ENCODE results near the gene PPP2R5C.
"Not testable (repeated sequence)": the region's sequence is repeated elsewhere in the genome, so short reads cannot be mapped to it uniquely, and the experiment has no call there.

PPP2R5C gene

GRCh38 chr14:101957406-101958234 lies 196.1 kb downstream of the PPP2R5C start:
- DNase-seq: no peak

- DNase-seq: no peak
Observed at GRCh38 chr14:101958418-101959180, 197.1 kb downstream of the PPP2R5C start.

DNA sequence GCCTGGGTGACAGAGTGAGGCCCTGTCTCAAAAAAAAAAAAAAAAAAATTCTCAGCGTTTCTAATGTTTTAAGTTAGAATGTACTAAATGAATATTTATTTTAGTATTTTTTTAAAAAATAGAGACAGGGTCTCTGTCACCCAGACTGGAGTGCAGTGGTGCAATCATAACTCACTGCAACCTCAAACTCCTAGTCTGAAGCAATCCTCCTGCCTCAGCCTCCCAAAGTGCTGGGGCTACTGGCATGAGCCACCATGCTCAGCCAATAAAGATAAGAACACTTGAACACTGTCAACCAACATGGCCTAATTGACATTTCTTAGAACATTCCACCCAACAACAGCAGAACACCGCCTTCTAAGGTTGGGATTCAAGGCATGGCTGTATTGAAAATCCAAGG lies 197.8 kb downstream of the PPP2R5C start:
- DNase-seq: no peak

DNA sequence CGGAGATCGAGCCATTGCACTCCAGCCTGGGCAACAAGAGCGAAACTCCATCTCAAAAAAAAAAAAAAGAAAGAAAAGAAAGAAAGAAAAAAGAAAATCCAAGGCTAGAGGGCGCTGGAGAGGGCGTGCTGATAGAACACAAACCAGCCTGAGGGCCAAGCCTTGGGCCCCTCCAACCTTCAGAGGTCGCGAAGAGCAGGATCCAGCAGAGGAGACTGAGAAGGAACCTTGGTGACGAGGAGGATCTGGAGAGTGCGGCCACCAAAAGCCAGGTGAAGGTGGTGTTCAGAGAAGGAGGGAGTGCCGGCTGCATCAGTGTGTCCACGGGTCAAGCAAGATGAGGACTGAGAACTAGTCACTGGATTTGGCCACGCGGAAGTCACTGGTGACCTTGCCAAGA lies 198.7 kb downstream of the PPP2R5C start:
- DNase-seq: peak; percentile 5

DNA sequence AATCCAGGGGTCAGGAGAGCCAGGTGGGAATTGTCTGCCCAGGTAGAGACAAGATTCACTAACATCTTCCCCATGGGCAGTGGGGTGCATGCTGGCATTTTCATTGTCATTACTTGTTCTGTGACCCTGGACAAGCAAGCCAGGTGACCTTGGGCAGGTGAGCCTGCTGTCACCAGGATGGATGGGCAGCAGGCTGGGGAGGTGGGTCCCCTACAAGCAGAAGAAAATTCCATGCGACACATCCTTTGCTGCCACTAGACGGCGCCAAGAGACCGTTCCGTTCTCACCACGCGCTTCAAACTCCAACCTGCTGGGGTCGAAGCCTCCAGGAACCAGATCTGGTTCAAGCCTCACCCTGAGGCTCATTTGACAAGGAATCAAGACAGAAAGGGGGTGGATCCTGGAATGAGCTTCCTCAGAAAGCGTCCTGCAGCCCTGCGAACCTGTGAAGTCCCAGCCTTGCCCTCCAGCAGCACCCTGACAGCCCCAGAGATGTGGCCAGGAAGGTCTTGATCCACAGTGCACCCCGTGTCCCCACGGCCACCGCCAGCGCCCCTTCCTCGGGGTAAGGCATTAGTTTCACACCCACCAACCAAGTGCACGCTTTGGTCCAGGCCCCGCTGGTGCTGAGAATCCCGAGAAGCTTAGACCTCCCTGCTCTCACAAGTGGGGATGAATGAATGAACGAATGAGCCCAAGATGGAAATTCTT lies 199.7 kb downstream of the PPP2R5C start:
- peak; percentile 60 for DNase-seq

DNA sequence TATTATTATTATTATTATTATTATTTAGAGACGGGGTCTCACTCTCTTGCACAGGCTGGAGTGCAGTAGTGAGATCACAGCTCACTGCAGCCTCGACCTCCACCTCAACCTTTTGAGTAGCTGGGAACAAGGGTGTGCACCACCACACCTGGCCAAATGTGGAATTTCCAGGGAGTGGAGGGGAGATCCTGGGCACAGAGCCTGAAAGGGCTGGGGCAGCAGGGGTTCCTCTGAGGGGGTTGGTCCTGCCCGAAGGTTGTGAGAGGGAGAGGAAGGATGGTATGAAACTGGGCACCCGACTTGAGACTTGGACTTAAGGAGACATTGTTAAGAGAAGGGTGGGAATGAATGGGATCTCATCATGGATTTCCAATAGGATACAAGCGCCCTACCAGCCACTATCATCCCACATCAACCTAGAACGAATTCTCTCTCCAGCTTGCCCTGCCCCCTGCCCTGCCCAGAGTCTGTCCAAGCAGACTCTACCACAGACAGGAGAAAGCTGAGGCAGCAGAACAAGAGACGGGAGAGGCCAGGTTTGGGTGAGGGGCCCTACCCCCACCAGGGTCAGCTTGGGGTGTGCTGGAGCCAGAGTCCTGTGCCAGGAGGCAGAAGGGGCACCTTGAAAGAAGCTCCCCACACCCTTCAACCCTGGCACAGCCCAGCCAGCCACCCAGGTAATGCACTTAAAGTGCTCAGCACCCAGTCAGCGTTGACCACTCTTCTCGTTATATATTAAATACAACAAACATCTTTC lies 200.4 kb downstream of the PPP2R5C start:
- no peak for DNase-seq

DNA sequence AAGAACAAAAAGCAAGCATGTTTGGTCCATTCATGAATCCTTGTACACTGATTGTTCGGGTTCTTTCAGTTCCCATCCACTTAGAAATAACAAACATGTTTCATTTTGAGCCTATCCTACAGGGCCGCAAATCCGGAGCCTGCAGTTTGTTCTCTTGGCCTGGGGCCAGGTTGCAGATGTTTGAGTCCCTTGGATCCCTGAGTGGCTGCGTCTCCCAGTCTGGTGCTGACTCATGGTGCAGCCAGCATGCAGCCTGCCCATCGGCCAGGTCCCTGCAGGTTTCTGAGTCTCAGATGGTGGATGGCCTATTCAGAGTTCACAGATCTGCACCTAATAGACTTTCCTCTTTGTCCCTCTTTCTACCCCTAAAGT lies 201.0 kb downstream of the PPP2R5C start:
- DNase-seq: no peak

GRCh38 chr14:101963052-101963451 lies 201.5 kb downstream of the PPP2R5C start:
- no peak for DNase-seq

GRCh38 chr14:101963656-101964296 lies 202.3 kb downstream of the PPP2R5C start:
- no peak for DNase-seq

DNA sequence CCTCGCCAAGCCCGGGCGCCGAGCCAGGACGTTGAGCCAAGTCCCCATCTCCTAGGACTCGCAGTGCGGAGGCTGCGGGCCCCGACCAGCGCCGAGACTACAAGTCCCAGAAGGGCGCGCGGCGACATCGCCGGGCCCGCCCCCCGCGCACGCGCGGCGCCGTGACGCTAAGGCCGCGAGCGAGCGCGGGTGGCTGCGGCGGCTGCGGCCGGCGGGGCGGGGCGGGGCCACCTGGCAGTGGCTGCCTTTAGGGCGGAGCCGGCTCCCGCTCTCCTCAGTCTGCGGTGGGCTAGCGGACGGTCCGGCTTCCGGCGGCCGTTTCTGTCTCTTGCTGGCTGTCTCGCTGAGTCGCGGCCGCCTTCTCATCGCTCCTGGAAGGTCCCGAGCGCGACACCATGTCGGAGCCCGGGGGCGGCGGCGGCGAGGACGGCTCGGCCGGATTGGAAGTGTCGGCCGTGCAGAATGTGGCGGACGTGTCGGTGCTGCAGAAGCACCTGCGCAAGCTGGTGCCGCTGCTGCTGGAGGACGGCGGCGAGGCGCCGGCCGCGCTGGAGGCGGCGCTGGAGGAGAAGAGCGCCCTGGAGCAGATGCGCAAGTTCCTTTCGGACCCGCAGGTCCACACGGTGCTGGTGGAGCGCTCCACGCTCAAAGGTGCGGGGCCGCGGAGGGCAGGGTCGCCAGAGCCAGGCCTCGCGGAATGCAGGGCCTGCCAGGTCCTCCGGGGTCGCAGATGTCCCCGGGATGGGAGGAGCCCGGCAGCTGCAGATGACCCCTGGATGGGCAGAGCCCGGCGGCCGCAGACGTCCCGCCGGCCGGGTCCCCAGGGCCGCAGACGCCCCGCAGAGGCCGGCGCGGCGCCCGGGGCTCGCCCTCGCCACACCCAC lies 203.0 kb downstream of the PPP2R5C start, which contains the start of gene DYNC1H1:
DYNC1H1 (plus strand) TSS at position 277 of the 884 bp plus-strand sequence; CDS start at position 396, 119 bp downstream.
- peak; percentile 77 for DNase-seq

GRCh38 chr14:101965181-101965544 lies 203.7 kb downstream of the PPP2R5C start:
- DNase-seq: peak; percentile 27

DNA sequence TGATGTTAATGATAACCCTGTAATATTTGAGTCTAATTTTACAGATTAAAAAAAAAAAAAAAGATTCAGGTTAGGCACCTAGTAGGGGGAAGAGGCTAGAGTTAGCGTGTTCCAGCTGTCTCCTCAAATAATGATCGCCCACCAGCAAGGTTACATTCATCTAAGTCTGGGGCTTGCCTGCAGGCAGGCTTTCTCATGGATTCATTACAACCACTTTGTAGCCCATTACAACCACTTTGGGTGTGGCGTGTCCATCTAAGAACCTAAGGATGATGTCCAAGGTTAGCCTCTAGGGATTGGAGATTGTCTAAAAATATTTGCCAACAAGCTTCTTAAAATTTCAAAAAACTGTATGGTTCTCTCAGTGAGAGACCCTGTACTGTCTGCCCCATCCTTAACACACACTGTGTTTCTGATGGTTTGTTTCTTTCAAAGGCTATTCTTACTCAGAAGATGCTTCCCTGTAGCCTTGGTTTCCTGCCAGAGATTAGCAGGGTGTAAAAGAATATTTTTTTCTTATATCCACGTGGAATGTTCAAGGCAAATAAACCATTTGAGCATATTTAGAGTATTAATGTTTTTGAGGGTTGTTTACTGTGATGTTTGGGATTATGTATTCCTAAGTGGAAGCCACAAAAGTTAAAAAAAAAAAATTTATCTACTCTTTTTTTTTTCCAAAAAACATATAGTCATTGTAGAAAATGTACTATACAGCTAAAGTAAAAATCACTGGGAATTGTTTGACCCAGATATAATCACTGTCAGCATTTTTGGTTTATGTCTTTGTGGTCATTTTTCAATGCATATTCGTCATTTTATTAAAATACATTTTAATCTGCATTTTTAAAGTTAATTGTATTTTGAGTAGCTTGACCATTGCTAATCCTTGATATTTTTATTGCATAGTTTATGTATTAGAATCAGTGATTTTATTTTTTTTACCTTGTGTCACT lies 204.5 kb downstream of the PPP2R5C start:
- no peak for DNase-seq

- no peak for DNase-seq
Observed at GRCh38 chr14:101966742-101967141, 205.2 kb downstream of the PPP2R5C start.

- no peak for DNase-seq
Observed at GRCh38 chr14:101968186-101968585, 206.7 kb downstream of the PPP2R5C start.

- DNase-seq: no peak
Observed at GRCh38 chr14:101969481-101969880, 208.0 kb downstream of the PPP2R5C start.

DNA sequence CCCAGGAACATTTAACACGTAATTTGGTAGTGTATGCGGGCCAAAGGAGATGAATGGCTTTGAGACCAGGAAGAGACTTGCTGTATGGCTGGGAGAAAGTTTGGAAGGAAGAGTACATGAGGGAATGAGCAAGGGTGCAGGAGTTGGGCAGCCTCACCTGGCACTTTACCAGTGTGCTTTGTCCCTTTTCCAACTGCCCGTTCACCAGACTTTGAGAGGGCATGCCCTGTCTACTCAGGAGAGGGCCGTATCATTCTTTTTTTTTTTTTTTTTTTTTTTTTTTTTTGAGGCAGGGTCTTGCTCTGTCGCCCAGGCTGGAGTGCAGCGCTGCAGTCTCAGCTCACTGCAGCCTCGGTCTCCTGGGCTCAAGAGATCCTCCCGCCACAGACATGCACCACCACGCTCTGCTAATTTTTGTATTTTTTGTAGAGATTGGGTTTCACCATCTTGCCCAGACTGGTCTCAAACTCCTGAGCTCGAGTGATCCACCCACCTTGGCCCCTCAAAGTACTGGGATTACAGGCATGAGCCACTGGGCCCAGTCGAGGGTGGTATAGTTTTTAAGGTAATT lies 209.4 kb downstream of the PPP2R5C start:
- no peak for DNase-seq

DNA sequence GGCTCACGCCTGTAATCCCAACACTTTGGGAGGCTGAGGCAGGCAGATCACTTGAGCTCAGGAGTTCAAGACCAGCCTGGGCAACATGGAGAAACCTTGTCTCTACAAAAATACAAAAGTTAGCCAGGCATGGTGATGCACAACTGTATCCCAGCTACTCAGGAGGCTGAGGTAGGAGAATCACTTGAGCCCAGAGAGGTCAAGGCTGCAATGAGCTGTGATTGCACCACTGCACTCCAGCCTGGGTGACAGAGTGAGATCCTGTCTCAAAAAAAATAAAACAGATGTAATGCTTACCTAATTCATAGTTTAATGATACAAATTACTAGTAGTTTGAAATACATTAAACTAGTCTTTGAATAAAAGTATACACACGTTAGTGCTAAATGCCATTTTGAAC lies 209.9 kb downstream of the PPP2R5C start:
- DNase-seq: not testable (repeated sequence)

DNA sequence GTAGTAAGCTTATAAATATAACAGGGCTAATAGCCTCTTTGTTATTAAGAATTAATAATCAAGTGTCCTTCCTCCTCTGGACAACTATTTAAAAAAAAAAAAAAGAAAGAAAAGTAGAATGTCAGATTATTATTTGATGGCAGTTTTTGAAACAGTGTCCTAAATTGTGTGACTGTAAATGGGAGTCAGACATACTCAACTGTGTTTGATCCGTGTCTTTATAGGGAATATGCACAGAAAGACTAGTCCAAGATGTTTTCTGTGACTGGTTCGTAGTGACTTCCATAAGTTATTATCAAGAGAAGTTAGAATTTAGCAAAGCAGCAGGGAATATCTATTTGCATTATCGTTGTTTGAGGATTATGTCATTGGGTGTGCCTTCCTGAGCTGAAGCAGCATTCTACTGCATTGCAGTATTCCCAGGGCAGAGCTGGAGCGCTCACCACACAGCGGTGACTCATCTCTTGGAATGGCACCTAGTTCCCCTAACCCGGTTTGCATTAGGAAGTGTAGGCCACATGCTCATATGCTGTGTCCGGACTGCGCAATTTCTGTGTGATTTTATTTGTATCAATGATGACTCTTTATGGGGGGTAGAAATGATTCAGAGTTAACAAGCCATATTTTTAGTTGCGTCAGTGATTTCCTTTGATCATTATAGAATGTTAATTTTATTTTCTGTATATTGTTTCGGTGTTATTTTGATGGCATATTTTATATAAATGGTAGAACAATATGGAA lies 210.8 kb downstream of the PPP2R5C start:
- DNase-seq: no peak

GRCh38 chr14:101973356-101973755 lies 211.8 kb downstream of the PPP2R5C start:
- no peak for DNase-seq
